NB4 (cell line): Measurements from ENCODE around the gene POLQ.

Experiments
- DNase-seq: peaks from one replicate; pipeline ENCODE4 v3.0.0; 2010; ENCODE audit warnings: low read depth
- H3K4me3 ChIP-seq: one replicate; pipeline ENCODE4 v1.5.1; 2011; ENCODE audit warnings: mild to moderate bottlenecking, low read depth, low read length, moderate library complexity
- MYC ChIP-seq: IDR thresholded peaks from 2 replicates; pipeline ENCODE4 v1.6.1; 2011; ENCODE audit warnings: low read depth, low read length
- POLR2A ChIP-seq: IDR thresholded peaks from 2 replicates; pipeline ENCODE4 v1.6.1; 2011; ENCODE audit warnings: mild to moderate bottlenecking; ENCODE audit not compliant: insufficient read length; ENCODE audit errors: extremely low read depth
- TF ChIP-seq, protein P1 (sequence below): IDR thresholded peaks from 2 replicates; pipeline ENCODE4 v1.6.1; 2011; ENCODE audit warnings: low read depth, low read length
- TF ChIP-seq, protein P2 (sequence below): IDR thresholded peaks from one replicate; pipeline ENCODE4 v1.5.1; 2012; ENCODE audit warnings: low read depth, low read length

The POLQ gene

DNA sequence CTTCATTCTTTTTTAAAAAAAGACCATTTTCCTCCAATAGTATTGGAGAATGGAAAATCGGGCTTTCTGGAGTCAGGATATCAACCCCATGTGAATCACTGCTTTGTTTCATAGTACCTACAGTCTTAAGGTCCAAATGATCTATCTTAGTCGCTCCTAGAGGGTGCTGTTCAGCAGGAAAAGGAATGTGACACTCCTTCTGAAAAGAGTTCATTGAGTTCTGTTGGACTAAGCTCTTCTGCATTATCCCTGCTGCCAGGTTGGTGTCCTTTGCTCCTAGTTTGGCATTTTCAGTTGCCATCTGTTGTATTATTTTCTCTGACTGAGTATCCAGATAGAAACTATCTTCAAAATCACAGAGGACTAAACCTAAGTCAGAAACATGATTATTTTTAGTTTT, 57.2 kb downstream of the POLQ start:
- no peak overlapping the region for H3K4me3 ChIP-seq
- TF ChIP-seq, protein P1, sequence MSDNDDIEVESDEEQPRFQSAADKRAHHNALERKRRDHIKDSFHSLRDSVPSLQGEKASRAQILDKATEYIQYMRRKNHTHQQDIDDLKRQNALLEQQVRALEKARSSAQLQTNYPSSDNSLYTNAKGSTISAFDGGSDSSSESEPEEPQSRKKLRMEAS: no peak
- TF ChIP-seq MYC (no peak), POLR2A (no peak)
- TF ChIP-seq, protein P2, sequence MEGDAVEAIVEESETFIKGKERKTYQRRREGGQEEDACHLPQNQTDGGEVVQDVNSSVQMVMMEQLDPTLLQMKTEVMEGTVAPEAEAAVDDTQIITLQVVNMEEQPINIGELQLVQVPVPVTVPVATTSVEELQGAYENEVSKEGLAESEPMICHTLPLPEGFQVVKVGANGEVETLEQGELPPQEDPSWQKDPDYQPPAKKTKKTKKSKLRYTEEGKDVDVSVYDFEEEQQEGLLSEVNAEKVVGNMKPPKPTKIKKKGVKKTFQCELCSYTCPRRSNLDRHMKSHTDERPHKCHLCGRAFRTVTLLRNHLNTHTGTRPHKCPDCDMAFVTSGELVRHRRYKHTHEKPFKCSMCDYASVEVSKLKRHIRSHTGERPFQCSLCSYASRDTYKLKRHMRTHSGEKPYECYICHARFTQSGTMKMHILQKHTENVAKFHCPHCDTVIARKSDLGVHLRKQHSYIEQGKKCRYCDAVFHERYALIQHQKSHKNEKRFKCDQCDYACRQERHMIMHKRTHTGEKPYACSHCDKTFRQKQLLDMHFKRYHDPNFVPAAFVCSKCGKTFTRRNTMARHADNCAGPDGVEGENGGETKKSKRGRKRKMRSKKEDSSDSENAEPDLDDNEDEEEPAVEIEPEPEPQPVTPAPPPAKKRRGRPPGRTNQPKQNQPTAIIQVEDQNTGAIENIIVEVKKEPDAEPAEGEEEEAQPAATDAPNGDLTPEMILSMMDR: no peak
- DNase-seq: no peak

DNA sequence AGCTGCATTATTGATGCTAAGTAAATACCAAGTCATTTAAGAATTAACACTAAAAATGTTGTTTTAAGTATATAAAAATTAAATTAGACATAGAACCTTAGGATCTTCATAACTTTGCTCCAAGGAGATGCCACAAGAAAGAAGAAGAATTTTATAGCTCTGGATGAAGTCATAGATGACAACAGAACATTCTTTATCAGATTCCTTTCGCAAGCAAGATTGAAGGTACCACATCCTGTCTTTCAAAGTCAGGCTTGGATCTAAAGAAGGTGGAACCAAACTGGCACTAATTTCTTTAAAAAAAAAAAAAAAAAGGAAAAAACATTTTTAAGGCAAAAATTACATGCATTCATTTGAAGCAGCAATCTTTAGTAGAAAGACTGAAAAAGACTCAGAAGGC, 62.5 kb downstream of the POLQ start:
- DNase-seq: no peak
- TF ChIP-seq MYC (no peak), POLR2A (no peak)
- TF ChIP-seq, protein P2: no peak
- TF ChIP-seq, protein P1: no peak
- H3K4me3 ChIP-seq: no peak overlapping the region

DNA sequence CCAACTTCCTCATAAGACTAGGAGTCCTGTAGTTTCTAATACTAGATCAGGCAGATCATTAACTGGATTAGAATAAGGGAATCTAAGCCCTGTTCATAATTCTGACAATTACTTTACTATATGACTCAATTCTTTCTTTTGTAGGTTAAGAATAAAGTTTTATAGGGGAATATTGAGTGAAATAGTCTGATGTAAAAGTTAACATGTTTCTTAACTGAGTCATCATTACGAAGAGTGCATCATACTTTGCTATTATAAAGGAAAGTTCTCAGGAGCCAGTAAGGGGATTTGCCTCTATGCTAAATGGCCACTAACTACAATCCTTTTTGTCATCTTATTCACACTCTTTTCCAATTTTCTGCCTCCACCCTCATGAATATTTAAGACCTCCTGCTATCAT, 63.1 kb downstream of the POLQ start:
- H3K4me3 ChIP-seq: no peak overlapping the region
- TF ChIP-seq MYC: no peak
- TF ChIP-seq, protein P2: no peak
- no peak for DNase-seq

- H3K4me3 ChIP-seq: no peak overlapping the region
- no peak for DNase-seq
- TF ChIP-seq, protein P1: no peak
- TF ChIP-seq MYC (no peak), POLR2A (no peak)
- TF ChIP-seq, protein P2: no peak
These were observed 64.5 kb downstream of the POLQ start for GRCh38 chr3:121481106-121481880.

GRCh38 chr3:121477589-121477988, 68.2 kb downstream of the POLQ start:
- TF ChIP-seq MYC (no peak), POLR2A (no peak)
- TF ChIP-seq, protein P1: no peak
- TF ChIP-seq, protein P2: no peak
- DNase-seq: no peak
- no peak overlapping the region for H3K4me3 ChIP-seq
